Activated T-cell treated with anti-CD3 and anti-CD28 coated beads, Interleukin-2, amount 50 U/mL, for 4 hours (primary cell): ENCODE results near the gene DUSP1. TPM values are rescaled to one million over a fixed set of nuclear protein-coding genes. Genes with fewer than 3 reads are reported as not detected.

ENCODE experiments used
- ATAC-seq, 2 donors: fragments of 200-7000 bp; cut with Tn5 transposase; one replicate each; pipeline ENCODE4 v1.10.0; 2021
- DNase-seq: peaks from one replicate; pipeline ENCODE4 v3.0.0-alpha.2; 2020
- H3K27me3 Mint-ChIP-seq: one replicate; pipeline ENCODE4 v1.8.0; 2021; ENCODE audit warnings: low read depth, mixed read lengths
- H3K36me3 Mint-ChIP-seq: one replicate; pipeline ENCODE4 v1.8.0; 2022; ENCODE audit warnings: mixed read lengths; ENCODE audit not compliant: insufficient read depth
- H3K4me1 Mint-ChIP-seq: one replicate; pipeline ENCODE4 v1.8.0; 2021; ENCODE audit warnings: low read depth, mixed read lengths
- H3K4me3 Mint-ChIP-seq: one replicate; pipeline ENCODE4 v1.8.0; 2021; ENCODE audit warnings: mild to moderate bottlenecking, moderate library complexity, mixed read lengths
- H3K9me3 Mint-ChIP-seq: one replicate; pipeline ENCODE4 v1.8.0; 2021; ENCODE audit warnings: mixed read lengths
- total RNA-seq, 3 donors: library from RNA; stranded (reverse); gene quantifications; one replicate each; pipeline ENCODE4 v1.2.1, GENCODE V29; 2021

Gene DUSP1
- total RNA-seq, 3 donors from 2014 or later = 11.4 to 15.0 (median 15.0) TPM

- H3K9me3 Mint-ChIP-seq = no peaks in the 10 kb centered on the region
- H3K36me3 Mint-ChIP-seq = no peaks in the 10 kb centered on the region
- ATAC-seq (no peak), DNase-seq (no peak)
- peaks cover 59% of the 10 kb centered on the region for H3K4me1 Mint-ChIP-seq
- H3K4me3 Mint-ChIP-seq = no peak overlapping the region
- no peaks in the 10 kb centered on the region for H3K27me3 Mint-ChIP-seq
These were observed 4.6 kb upstream of the DUSP1 start for GRCh38 chr5:172775326-172776234.

DNA sequence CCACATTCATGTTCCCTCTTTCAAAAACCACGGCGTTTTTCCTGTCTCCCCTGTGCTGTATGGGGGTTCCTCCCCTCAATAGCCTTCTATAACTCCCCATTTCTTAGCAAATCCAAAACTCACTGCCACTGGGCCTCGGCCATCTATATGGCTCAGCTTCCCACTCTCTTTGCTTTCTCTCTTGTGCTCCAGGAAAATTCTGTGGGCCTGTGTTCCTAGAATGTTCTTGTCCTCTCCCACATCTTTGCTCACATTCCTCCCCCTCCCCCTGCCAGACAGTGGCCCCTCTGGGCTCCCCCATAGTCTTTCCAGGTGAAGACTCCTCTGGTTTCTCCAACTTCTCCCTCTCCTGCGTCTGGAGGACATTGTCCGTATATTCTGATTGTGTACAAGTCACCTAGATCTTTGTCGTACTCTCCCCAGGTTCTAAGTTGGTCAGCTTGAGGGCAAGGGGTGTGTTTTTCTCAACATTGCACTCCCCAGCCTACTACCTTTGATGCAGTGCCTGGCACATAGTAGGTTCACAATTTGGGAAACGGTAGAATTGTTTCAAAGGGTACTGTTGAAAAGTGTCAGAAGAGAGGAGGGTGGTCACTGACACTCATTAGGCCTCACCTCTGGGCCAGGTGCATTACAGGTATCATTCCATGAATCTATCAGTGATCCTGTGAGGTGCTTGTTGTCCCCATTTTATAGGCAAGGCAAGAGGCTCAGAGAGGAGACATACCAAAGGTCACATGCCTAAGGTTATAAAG, 3.7 kb upstream of the DUSP1 start:
- no peaks in the 10 kb centered on the region for H3K27me3 Mint-ChIP-seq
- ATAC-seq = no peak
- DNase-seq = no peak
- peaks cover 64% of the 10 kb centered on the region for H3K4me1 Mint-ChIP-seq
- no peaks in the 10 kb centered on the region for H3K9me3 Mint-ChIP-seq
- H3K4me3 Mint-ChIP-seq = no peak overlapping the region
- H3K36me3 Mint-ChIP-seq = peaks cover 3% of the 10 kb centered on the region

GRCh38 chr5:172773481-172774469, 2.8 kb upstream of the DUSP1 start:
- Mint-ChIP-seq H3K27me3 (no peaks in the 10 kb centered on the region), H3K4me3 (peak overlapping the region; percentile 38)

GRCh38 chr5:172772112-172772906, 1.3 kb upstream of the DUSP1 start:
- ATAC-seq (peak; percentile 24 to 26), DNase-seq (peak; percentile 72)
- Mint-ChIP-seq H3K4me3 (peak overlapping the region; percentile 88), H3K27me3 (no peaks in the 10 kb centered on the region), H3K36me3 (peaks cover 20% of the 10 kb centered on the region), H3K9me3 (no peaks in the 10 kb centered on the region), H3K4me1 (peaks cover 73% of the 10 kb centered on the region)

More at GRCh38 chr5:172773481-172774469, 2.8 kb upstream of the DUSP1 start:
- Mint-ChIP-seq H3K4me1 (peaks cover 73% of the 10 kb centered on the region), H3K9me3 (no peaks in the 10 kb centered on the region), H3K36me3 (peaks cover 12% of the 10 kb centered on the region)
- ATAC-seq = peak; percentile 17 to 22
- no peak for DNase-seq

GRCh38 chr5:172771439-172772111, 580 bp upstream of the DUSP1 start:
- Mint-ChIP-seq H3K36me3 (peaks cover 20% of the 10 kb centered on the region), H3K9me3 (no peaks in the 10 kb centered on the region), H3K4me3 (peak overlapping the region; percentile 88), H3K4me1 (peaks cover 75% of the 10 kb centered on the region), H3K27me3 (no peaks in the 10 kb centered on the region)
- ATAC-seq = peak; percentile 3 to 13
- peak; percentile 15 for DNase-seq

DNA sequence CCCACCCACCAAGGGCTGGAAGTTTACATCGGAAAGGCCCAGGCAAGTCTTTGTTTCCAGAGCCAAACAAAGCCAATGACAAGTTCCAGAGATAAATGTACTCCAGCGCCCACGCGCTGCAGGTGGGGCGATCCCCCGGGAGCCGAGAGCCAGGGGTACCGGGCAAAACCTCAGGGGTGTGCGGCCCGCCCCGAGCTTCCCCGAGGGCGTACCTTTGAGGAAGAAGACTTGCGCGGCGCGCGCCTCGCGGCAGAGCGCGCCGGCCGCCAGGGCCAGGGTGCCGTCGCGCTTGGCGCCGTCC, 671 bp downstream of the DUSP1 start:
- Mint-ChIP-seq H3K27me3 (no peaks in the 10 kb centered on the region), H3K36me3 (peaks cover 20% of the 10 kb centered on the region), H3K4me3 (peak overlapping the region; percentile 88), H3K4me1 (peaks cover 80% of the 10 kb centered on the region), H3K9me3 (no peaks in the 10 kb centered on the region)
- no peak for ATAC-seq
- peak; percentile 27 for DNase-seq

GRCh38 chr5:172769616-172770373, 1.2 kb downstream of the DUSP1 start:
- ATAC-seq (no peak), DNase-seq (no peak)
- H3K9me3 Mint-ChIP-seq = no peaks in the 10 kb centered on the region
- peak overlapping the region; percentile 88 for H3K4me3 Mint-ChIP-seq
- H3K36me3 Mint-ChIP-seq = peaks cover 20% of the 10 kb centered on the region
- no peaks in the 10 kb centered on the region for H3K27me3 Mint-ChIP-seq
- H3K4me1 Mint-ChIP-seq = peaks cover 83% of the 10 kb centered on the region

GRCh38 chr5:172769342-172769615, 1.7 kb downstream of the DUSP1 start:
- Mint-ChIP-seq H3K9me3 (no peaks in the 10 kb centered on the region), H3K36me3 (peaks cover 20% of the 10 kb centered on the region), H3K27me3 (no peaks in the 10 kb centered on the region), H3K4me3 (peak overlapping the region; percentile 88), H3K4me1 (peaks cover 84% of the 10 kb centered on the region)
- no peak for ATAC-seq
- no peak for DNase-seq

- Mint-ChIP-seq H3K27me3 (no peaks in the 10 kb centered on the region), H3K9me3 (no peaks in the 10 kb centered on the region), H3K36me3 (peaks cover 20% of the 10 kb centered on the region), H3K4me3 (peak overlapping the region; percentile 88), H3K4me1 (peaks cover 83% of the 10 kb centered on the region)
- ATAC-seq = no peak
- DNase-seq = no peak
These were observed 2.2 kb downstream of the DUSP1 start for GRCh38 chr5:172768573-172769341.

- no peak for DNase-seq
- Mint-ChIP-seq H3K4me1 (peaks cover 79% of the 10 kb centered on the region), H3K27me3 (no peaks in the 10 kb centered on the region), H3K4me3 (peak overlapping the region; percentile 88), H3K9me3 (no peaks in the 10 kb centered on the region), H3K36me3 (peaks cover 20% of the 10 kb centered on the region)
- ATAC-seq = no peak
These were observed 2.9 kb downstream of the DUSP1 start for GRCh38 chr5:172768098-172768572.

DNA sequence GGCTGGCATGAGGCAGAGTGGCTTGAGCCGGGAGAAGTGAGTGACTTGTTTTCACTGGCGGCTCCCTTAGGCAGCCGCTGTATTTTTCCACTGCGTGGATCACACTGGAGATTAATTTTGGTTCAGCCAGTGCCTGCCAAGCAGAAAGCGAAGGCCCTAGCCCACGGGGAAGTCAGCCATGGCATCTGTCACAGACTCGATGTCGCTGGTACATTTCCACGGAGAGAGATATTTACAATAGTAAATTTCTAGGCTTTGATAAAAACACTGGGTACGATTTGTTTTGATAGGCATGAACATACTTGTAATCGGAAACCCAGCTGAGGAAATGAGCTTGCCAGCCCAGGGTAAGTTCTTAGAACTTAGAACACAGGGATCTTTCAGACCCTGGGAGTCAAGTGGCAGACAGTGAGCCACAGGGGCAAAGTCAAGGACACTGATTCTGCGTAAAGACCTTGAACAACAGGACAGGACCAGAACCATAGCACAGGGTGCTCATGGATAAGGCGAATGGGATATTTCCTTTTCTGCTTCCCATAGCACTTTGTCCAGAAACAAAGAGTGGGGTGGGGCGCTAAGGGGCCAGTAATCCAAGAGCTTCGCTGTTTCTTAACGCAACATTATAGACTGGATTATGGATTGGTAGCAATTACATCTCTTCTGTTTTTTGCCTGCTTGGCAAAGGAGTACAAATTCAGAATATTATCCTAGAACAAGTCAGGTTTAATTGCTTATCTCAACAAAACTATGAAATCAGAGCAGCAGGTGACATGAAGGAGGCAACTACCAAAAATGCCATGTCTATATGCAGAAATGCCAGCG, 4.5 kb downstream of the DUSP1 start:
- H3K9me3 Mint-ChIP-seq = no peaks in the 10 kb centered on the region
- no peak for ATAC-seq
- H3K27me3 Mint-ChIP-seq = no peaks in the 10 kb centered on the region
- peaks cover 20% of the 10 kb centered on the region for H3K36me3 Mint-ChIP-seq
- no peak overlapping the region for H3K4me3 Mint-ChIP-seq
- peaks cover 63% of the 10 kb centered on the region for H3K4me1 Mint-ChIP-seq
- no peak for DNase-seq
